HFF-Myc (cell line): ENCODE measurements around the gene AMIGO3.

Source experiments
- DNase-seq: peaks from one replicate; pipeline ENCODE4 v3.0.0-alpha.2; 2011; ENCODE audit warnings: low read depth; ENCODE audit errors: extremely low read depth
- H3K4me3 ChIP-seq: replicated peaks from 2 replicates; pipeline ENCODE4 v1.5.1; 2011; ENCODE audit warnings: low read depth, mild to moderate bottlenecking, control low read depth, low read length
- TF ChIP-seq, protein P1 (sequence below): IDR thresholded peaks from 2 replicates; pipeline ENCODE4 v1.5.1; 2012; ENCODE audit warnings: mild to moderate bottlenecking, low read depth, low read length, control low read depth; ENCODE audit errors: missing control alignments

AMIGO3 gene

GRCh38 chr3:49721596-49721895 lies 2.1 kb upstream of the AMIGO3 start:
- TF ChIP-seq, protein P1, sequence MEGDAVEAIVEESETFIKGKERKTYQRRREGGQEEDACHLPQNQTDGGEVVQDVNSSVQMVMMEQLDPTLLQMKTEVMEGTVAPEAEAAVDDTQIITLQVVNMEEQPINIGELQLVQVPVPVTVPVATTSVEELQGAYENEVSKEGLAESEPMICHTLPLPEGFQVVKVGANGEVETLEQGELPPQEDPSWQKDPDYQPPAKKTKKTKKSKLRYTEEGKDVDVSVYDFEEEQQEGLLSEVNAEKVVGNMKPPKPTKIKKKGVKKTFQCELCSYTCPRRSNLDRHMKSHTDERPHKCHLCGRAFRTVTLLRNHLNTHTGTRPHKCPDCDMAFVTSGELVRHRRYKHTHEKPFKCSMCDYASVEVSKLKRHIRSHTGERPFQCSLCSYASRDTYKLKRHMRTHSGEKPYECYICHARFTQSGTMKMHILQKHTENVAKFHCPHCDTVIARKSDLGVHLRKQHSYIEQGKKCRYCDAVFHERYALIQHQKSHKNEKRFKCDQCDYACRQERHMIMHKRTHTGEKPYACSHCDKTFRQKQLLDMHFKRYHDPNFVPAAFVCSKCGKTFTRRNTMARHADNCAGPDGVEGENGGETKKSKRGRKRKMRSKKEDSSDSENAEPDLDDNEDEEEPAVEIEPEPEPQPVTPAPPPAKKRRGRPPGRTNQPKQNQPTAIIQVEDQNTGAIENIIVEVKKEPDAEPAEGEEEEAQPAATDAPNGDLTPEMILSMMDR: no peak
- H3K4me3 ChIP-seq: no peak overlapping the region
- no peak for DNase-seq

- no peak for DNase-seq
- H3K4me3 ChIP-seq: no peak overlapping the region
- TF ChIP-seq, protein P1: no peak
These were observed 1.5 kb upstream of the AMIGO3 start for GRCh38 chr3:49720855-49721595.

GRCh38 chr3:49718858-49719213 lies 648 bp downstream of the AMIGO3 start:
- DNase-seq: no peak
- H3K4me3 ChIP-seq: peak overlapping the region; percentile 34

DNA sequence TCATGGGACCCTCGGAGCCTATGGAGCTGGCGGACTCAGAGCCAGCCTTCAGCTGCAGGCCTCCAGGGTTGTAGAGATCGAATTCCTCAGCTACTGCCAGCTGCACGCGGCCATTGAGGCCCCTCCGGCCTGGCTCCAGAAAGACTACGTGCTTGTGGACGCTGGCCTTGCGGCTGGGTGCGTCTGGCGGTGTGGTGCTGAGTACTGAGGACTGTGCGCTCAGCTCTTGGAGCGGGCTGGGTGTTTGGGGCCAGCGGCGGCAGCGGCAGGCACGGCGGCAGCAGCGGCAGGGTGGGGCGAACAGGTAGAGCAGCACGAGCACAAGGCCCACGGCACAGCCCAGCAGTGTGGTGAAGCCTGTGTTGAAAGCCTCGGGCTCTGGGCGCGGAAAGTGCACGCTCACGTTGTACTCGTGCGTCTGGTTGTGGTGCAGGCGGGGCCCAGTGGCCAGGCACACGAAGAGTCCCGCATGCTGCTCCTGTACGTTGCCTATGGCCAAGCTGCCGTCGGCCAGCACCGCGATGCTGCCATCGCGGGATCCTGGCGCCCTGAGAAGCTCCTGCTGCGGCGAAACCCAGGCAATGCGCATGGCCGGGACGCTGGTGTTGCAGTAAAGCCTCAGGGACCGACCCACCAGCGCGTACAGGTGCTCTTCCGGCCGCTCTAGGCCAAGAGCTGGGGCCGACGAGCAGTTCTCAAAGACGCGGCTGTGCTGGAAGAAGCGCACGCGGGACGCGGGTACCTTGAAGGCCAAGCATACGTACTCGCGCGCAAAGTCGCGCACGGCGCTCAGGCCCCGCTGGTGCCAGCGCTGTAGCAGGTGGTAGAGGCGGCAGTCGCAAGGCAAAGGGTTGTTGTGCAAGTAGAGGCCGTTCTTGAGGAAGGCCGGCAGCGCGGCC lies 1.3 kb downstream of the AMIGO3 start:
- no peak for DNase-seq
- TF ChIP-seq, protein P1: no peak
- H3K4me3 ChIP-seq: no peak overlapping the region

More at GRCh38 chr3:49718858-49719213, 648 bp downstream of the AMIGO3 start:
- TF ChIP-seq, protein P1: no peak

GRCh38 chr3:49717211-49717958 lies 2.1 kb downstream of the AMIGO3 start:
- TF ChIP-seq, protein P1: no peak
- H3K4me3 ChIP-seq: no peak overlapping the region
- no peak for DNase-seq

- DNase-seq: no peak
- no peak overlapping the region for H3K4me3 ChIP-seq
- TF ChIP-seq, protein P1: no peak
These were observed 2.7 kb downstream of the AMIGO3 start for GRCh38 chr3:49716691-49717210.
